ENCODE results near the gene LYSET.
"Not testable (repeated sequence)": the region's sequence is repeated elsewhere in the genome, so short reads cannot be mapped to it uniquely, and the experiment has no call there.

Gene LYSET

DNA sequence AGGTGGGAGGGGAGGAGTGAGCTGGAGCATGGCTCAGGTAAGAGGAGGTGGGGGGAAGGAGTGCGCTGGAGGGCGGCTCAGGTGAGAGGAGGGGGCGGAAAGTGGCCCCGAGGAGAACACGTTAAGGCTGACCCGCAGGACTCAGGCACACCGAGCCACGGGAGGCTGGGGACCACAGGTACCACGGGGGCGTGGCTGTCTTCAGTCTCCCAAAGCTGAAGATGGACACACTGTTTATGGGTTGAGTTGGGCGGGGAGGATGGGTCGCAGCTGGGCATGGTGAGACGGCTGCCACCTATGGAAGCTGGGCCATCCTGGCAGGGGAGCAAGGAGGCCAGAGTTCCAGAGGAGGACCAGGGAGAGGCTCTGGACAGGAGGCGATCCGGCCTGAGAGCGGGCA, 45.4 kb downstream of the LYSET start:
- no peak for DNase-seq

DNA sequence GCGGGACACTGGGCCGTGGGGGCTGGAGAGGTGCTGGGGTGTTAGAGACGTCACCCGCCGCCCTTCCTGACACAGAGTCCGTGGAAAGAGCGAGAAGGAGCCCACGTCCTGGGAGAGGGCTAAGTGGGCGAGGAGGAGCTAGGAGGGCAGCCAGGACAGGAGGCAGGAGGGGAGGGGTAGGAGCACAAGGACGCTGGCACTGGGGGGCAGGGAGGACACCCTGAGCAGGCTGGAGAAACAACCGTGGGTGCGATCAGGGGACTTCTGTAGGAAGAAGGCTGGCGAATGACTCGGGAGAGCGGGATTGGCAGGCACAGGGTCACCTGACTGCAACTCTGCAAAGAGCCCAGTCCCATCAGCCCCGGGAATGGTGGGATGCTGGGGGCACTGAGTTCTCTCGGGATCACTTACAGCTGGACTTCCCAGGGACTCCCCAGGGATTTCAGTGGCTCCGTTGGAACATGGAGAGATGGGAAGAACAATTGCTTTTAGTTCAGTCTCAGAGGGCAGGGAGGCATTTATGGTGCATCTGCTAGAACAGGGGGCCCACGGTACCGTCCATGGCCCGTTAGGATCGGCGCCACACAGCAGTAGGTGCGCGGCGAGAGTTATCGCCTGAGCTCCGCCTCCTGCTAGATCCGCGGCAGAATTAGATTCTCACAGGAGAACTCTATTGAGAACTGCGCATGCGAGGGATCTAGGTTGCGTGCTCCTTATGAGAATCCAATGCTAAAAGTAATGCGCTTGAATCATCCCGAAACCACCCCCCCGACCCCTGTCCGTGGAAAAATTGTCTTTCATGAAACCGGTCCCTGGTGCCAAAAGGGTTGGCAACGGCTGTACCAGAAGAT, 46.2 kb downstream of the LYSET start:
- DNase-seq = no peak

DNA sequence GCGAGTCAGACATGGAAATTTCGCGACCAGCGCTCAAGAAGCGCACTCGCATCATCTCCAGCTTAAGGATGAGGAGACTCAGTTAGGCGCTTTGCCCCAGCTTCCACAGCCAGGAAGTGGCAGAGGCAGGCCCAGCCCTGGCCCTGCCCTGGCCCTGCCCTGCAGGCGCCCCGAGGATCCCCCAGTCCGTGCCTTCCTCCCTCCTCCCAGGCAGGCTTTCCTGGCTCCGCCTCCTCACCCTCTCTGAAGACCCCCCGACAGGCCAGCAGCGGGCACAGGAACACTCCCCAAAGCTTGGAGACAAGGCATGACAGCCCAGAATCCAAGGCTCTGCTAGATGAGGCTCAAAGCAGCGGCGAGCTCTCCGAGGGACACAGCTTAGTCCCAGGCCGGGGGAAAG, 47.0 kb downstream of the LYSET start:
- no peak for DNase-seq

GRCh38 chr14:93233078-93233477, 48.0 kb downstream of the LYSET start:
- DNase-seq = not testable (repeated sequence)

GRCh38 chr14:93234798-93235197, 49.7 kb downstream of the LYSET start:
- DNase-seq = no peak
